HAP-1 (cell line): ENCODE data around the gene FAM83F.

Experiments
- DNase-seq, 2 experiments: peaks; one replicate each; pipeline ENCODE4 v3.0.0-alpha.2; 2016 to 2020; ENCODE audit warnings: low spot score in 2 of 2
- H3K27me3 ChIP-seq: fragments of 250-450 bp; sonication (Bioruptor Pico); 2 replicates; pipeline ENCODE4 v1.5.1; 2020; ENCODE audit warnings: low read depth, mild to moderate bottlenecking, moderate library complexity
- H3K36me3 ChIP-seq: fragments of 250-450 bp; sonication (Bioruptor Pico); replicated peaks from 2 replicates; pipeline ENCODE4 v1.5.1; 2020; ENCODE audit warnings: mild to moderate bottlenecking
- H3K4me1 ChIP-seq: fragments of 250-450 bp; sonication (Bioruptor Pico); 2 replicates; pipeline ENCODE4 v1.5.1; 2020; ENCODE audit warnings: mild to moderate bottlenecking
- H3K4me3 ChIP-seq: fragments of 250-450 bp; sonication (Bioruptor Pico); 2 replicates; pipeline ENCODE4 v1.5.1; 2020; ENCODE audit warnings: mild to moderate bottlenecking, moderate library complexity
- H3K9me3 ChIP-seq: fragments of 250-450 bp; sonication (Bioruptor Pico); 2 replicates; pipeline ENCODE4 v1.5.1; 2020; ENCODE audit warnings: mild to moderate bottlenecking, moderate library complexity
- in situ Hi-C: fragments of 300-500 bp; cut with MboI; formaldehyde crosslinking; loops from 3 replicates; pipeline ENCODE4 v1.14.3; 2020; ENCODE audit warnings: low sequenced_read_pairs, inconsistent platforms, mixed read lengths

FAM83F gene

DNA sequence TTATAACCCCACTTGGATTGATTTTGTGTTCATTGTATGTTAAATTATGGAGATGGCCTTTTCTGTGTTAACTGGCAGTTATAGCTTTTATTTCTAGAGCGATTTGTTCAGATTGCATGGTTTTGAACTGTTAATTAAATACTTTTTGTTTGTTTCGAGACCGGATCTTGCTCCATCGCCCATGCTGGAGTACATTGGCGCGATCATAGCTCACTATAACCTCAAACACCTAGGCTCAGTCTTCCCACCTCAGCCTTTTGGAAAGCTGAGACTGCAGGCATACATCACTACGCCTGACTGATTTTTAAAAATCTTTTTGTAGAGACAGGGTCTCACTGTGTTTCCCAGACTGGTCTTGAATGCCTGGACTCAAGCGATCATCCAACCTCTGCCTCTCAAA lies 77.0 kb downstream of the FAM83F start:
- no peak for DNase-seq
- in situ Hi-C loops = no loop called here
- H3K4me3 ChIP-seq = no peak overlapping the region

DNA sequence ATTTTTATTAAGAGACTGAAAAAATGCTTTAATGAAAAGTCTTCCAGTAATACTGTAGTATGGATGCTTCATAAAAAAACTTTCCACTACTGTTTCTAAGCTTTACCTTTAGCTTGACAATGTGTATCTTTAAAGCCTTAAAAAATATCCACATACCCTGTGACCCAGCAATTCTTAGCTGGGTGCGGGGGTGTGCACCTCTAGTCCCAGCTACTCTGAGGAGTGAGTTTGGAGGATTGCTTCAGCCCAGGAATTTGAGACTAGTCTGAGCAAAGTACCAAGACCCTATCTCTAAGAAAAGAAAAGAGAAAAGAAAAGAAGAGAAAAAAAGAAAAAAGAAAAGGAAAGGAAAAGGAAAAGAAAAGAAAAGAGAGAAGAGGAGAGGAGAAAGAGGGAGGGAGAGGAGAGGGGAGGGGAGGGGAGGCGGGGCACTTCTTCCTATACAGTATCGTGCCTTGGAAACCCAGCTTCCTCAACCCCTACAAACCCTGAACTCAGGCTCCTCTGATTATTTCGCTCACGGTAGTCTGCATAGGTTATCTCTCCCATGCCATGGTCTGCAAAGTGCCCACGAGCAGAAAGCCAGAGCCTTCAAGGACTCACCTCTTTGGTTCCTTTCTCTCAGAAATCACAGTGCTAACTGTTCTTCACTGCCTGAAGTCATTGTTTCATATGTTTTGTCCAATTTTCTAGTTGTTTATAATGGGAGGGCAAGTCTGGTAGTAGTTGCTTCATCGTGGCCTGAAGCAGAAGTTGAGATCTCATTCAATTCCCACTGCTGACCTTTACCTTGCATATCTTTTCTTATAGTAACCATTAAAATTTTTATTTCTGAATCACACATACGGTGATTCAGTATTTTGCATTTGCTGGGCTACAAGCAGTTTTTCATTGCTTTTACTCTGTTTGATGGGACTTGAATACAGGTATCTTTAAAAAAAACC lies 82.2 kb downstream of the FAM83F start:
- Histone ChIP-seq H3K36me3 (no peaks in the 10 kb centered on the region), H3K27me3 (no peaks in the 10 kb centered on the region; the same call in 1 of the 2 replicates), H3K4me3 (no peak overlapping the region), H3K9me3 (no peaks in the 10 kb centered on the region), H3K4me1 (peaks cover 9% of the 10 kb centered on the region)
- in situ Hi-C loops = no loop called here
- no peak for DNase-seq

More for the DNA sequence above, 77.0 kb downstream of the FAM83F start:
- Histone ChIP-seq H3K36me3 (no peaks in the 10 kb centered on the region), H3K9me3 (no peaks in the 10 kb centered on the region), H3K4me1 (no peaks in the 10 kb centered on the region), H3K27me3 (no peaks in the 10 kb centered on the region)

DNA sequence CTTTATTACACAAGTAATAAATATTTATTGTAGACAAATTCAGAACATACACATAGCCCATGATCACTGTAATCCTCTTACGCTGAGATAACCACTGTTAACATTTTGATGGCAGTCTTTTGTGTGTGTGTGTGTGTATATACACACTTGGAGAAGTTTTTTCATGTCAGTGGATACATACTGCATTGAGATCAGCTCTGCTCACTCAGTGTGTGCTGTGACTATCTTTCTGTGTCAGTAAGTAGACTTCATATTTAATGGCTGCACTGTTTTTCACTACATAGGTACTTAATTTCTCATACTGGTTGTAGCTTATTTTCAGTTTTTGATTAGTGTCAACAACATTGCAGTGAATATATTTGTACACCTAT lies 82.9 kb downstream of the FAM83F start:
- H3K4me3 ChIP-seq = no peak overlapping the region
- H3K4me1 ChIP-seq = peaks cover 9% of the 10 kb centered on the region
- no peaks in the 10 kb centered on the region for H3K36me3 ChIP-seq
- in situ Hi-C loops = no loop called here
- H3K27me3 ChIP-seq = no peaks in the 10 kb centered on the region; the same call in 1 of the 2 replicates
- no peak for DNase-seq
- H3K9me3 ChIP-seq = no peaks in the 10 kb centered on the region

DNA sequence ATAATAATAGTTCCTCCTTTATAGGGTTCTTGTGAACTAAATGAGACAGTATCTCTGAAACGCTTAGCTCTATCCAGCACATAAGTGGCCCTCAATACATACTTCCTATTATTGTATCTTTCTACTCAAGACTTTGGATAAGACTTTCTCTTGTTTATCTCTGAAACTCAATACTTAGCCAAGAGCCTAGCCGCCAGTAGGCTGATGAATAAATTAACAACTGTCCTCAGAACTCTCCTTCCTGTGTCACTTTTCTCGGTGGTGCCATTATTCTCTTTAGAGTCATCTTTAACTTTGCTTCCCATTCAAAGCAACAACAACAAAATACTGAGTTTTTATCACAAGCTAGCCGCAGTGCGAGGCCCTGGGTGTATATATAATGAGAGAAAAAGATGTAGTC lies 86.9 kb downstream of the FAM83F start:
- in situ Hi-C loops = no loop called here
- no peak for DNase-seq
- Histone ChIP-seq H3K9me3 (no peaks in the 10 kb centered on the region), H3K27me3 (no peaks in the 10 kb centered on the region; the same call in 1 of the 2 replicates), H3K36me3 (no peaks in the 10 kb centered on the region), H3K4me3 (no peak overlapping the region), H3K4me1 (peaks cover 9% of the 10 kb centered on the region)

DNA sequence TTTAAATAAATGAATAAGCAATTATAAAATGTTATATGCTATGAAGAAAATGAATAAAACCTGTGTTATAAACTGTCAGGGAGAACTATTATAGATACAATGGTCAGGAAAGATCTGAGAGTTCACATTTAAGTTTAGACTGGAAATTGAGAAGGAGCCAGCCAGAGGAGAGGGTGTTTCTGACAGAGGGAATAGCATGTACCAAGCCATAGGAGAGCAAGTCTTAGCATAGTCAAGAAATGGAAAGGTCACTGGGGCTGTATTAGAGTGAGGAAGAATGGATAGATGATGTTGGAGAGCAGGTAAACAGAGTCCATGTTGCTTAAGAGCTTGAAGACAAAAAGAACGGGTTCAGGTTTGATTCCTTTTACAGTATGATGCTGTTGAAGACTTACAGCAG lies 87.4 kb downstream of the FAM83F start:
- H3K27me3 ChIP-seq = no peaks in the 10 kb centered on the region; the same call in 1 of the 2 replicates
- no peak overlapping the region for H3K4me3 ChIP-seq
- in situ Hi-C loops = no loop called here

DNA sequence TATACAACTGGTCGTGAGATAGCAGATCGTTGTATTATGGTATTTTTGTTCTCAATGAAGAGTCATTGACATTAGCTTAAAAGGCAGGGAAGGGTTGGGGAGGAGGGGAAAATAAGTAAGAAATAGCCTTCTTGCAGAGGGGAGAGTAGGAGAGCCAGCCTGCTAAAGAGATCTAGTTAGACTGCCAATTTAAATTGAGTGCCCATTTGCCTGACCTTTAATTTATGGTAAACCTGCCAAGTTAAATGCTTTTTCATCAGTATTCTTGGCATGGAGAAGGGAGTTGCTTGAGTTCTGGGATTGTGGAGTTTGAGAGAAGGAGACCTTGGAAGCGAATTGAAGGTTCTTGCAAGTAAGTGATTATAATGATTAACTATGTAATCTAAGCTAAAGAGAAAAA lies 89.0 kb downstream of the FAM83F start:
- no peak overlapping the region for H3K4me3 ChIP-seq
- H3K4me1 ChIP-seq = no peaks in the 10 kb centered on the region
- no peak for DNase-seq
- H3K36me3 ChIP-seq = no peaks in the 10 kb centered on the region
- H3K9me3 ChIP-seq = no peaks in the 10 kb centered on the region
- in situ Hi-C loops = no loop called here
- no peaks in the 10 kb centered on the region; the same call in 1 of the 2 replicates for H3K27me3 ChIP-seq

More for the DNA sequence above, 87.4 kb downstream of the FAM83F start:
- H3K4me1 ChIP-seq = peaks cover 7% of the 10 kb centered on the region
- H3K9me3 ChIP-seq = no peaks in the 10 kb centered on the region
- DNase-seq = no peak
- no peaks in the 10 kb centered on the region for H3K36me3 ChIP-seq

DNA sequence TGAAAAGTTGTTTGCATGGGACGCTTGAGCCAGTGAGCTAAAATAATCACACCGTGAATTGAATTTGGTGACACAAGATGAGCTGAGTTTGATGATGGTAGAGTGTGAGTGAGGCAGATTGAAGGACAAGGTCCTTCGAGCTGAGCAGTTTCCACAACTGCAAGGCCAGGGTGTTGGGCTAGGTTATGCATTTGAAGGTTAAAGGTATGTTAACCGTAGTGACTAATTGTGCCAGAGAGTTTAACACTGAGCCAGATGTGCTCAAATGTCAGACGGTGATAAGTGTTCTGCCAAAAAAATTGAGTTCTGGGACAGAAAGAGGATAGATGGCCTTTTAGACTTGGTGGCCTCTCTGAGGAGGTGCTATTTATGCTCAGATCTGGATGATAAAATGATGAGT lies 89.5 kb downstream of the FAM83F start:
- Histone ChIP-seq H3K9me3 (no peaks in the 10 kb centered on the region), H3K4me1 (no peaks in the 10 kb centered on the region), H3K4me3 (no peak overlapping the region), H3K36me3 (no peaks in the 10 kb centered on the region), H3K27me3 (no peaks in the 10 kb centered on the region; the same call in 1 of the 2 replicates)
- DNase-seq = no peak
- in situ Hi-C loops = no loop called here

DNA sequence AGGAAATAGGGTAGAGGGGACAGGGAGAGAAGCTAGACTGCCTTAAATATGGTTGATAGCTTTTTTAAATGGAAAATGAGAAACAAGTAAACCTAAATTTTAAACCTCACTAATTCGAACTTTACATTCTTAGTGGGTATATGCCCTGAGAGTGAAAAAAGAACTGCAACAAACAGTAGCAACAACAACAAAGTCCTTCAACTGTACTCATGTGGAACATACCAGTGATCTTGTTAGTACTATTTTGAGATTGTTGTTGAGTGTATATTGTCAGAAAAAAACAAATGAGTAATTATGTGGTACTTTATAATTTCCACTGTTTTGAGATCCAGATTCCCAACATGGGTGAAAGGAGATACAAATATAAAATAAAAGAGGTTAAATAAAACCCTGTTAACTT lies 94.1 kb downstream of the FAM83F start:
- Histone ChIP-seq H3K27me3 (no peaks in the 10 kb centered on the region), H3K36me3 (no peaks in the 10 kb centered on the region), H3K4me1 (no peaks in the 10 kb centered on the region), H3K9me3 (no peaks in the 10 kb centered on the region), H3K4me3 (no peak overlapping the region)
- in situ Hi-C loops = no loop called here
- DNase-seq = no peak
